ENCODE results near the gene SLC35F3. TPM values are rescaled to one million over a fixed set of nuclear protein-coding genes. Genes with fewer than 3 reads are reported as not detected.
A peak's percentile ranks its signal among the peaks of the same experiment; 100 is the strongest.

The SLC35F3 gene
- total and polyA plus RNA-seq, 9 of the 15 experiments (the other 6 are each of a cell fraction or from before 2014, with no cell fraction given), result 0.04 to 0.07 (median 0.04) TPM; not detected in 6

- intact Hi-C loops (cut with micrococcal nuclease) (loop anchor here (5.0 to 10.0 kb wide), 3 partner anchors 231 to 721 kb away; no protein-coding TSS in a partner anchor), in situ Hi-C loops (cut with MboI) (no loop called here)
- Histone ChIP-seq H2AFZ (ENCODE audit: low read depth, low read length) (no peak overlapping the region), H3K4me2 (ENCODE audit: insufficient read depth, low read length) (0 out of 2 replicates have a peak overlapping the region, but pooled peaks have one; percentile 11), H3K9me3 (replicated peaks; ENCODE audit: control insufficient read depth, insufficient read depth, low read depth, low read length) (no peaks in the 10 kb centered on the region), H3K4me1 (replicated peaks in 1 of 2; ENCODE audit: control insufficient read depth in 2 of 2, insufficient read depth in 2 of 2, low read length in 2 of 2) (peaks cover 5 to 38% of the 10 kb centered on the region in 2 experiments), H3K27ac (ENCODE audit: extremely low read depth, low read depth, low read length) (peak overlapping the region; percentile 93; the same call in 2 of the 3 replicates), H3K9ac (ENCODE audit: insufficient read depth in 1 of 2, low read depth in 2 of 2, low read length in 2 of 2) (peak overlapping the region in 1 of 2 experiments; percentile 98; a peak in 2 of 4 replicates), H3K9me1 (ENCODE audit: control insufficient read depth, insufficient read depth, low read length) (no peaks in the 10 kb centered on the region), H3K36me3 (ENCODE audit: control insufficient read depth, insufficient read depth, low read length) (peaks cover 21% of the 10 kb centered on the region), H3K79me2 (ENCODE audit: control insufficient read depth, insufficient read depth, low read length) (peaks cover 47% of the 10 kb centered on the region), H4K20me1 (replicated peaks; ENCODE audit: control insufficient read depth, insufficient read depth, low read length) (no peaks in the 10 kb centered on the region), H3K4me3 (no peak overlapping the region), H3K27me3 (ENCODE audit: control insufficient read depth in 2 of 2, insufficient read depth in 2 of 2, low read length in 2 of 2) (no peaks in the 10 kb centered on the region)
- TF ChIP-seq ZNF511 (CRISPR knock-in tag; IDR thresholded peaks at IDR 0.05) (no peak), ZNF639 (CRISPR knock-in tag; conservative IDR thresholded peaks at IDR 0.05 in 1 of 2, IDR thresholded peaks at IDR 0.05 in 1 of 2) (0 out of 4 replicates have a peak, but pooled peaks of 1 of the 2 experiments have one; percentile 19)
- ChIA-PET CTCF (ENCODE audit: low intra/inter-chr PET ratio) (no interaction called here), POLR2A (interaction anchor here (1.2 kb wide), 1 partner anchor 10 kb away, joined by 7 read pairs; no protein-coding TSS in a partner anchor)
- no peak for DNase-seq (ENCODE audit: extremely low read depth in 1 of 4, low spot score in 3 of 4)
- 47% methylated on average over 2 of the region's 2 CpGs for WGBS (ENCODE audit: insufficient coverage, low coverage, missing lambda C conversion rate)
- ATAC-seq, result no peak
- no TSS peak for BruUV-seq (replicated peaks)
- FAIRE-seq, result no peak
These were observed 466.9 kb downstream of the SLC35F3 start for GRCh38 chr1:234371414-234371813.

All from K562 (cell line).